GM19324 (cell line): ENCODE data around the gene ACSF2.
"Not testable (repeated sequence)": the region's sequence is repeated elsewhere in the genome, so short reads cannot be mapped to it uniquely, and the experiment has no call there.

Source experiments
- ATAC-seq: cut with Tn5 transposase; IDR thresholded peaks from one replicate; pipeline ENCODE4 v1.9.1; 2021; ENCODE audit warnings: mild to moderate bottlenecking, moderate library complexity; ENCODE audit not compliant: unreplicated experiment, low FRiP score

The ACSF2 gene

GRCh38 chr17:50425682-50426471, at the start of gene ACSF2:
ACSF2 (plus strand) TSS chr17:50426218; CDS start chr17:50426262, 44 bp downstream.
- ATAC-seq: peak; percentile 46

- ATAC-seq: no peak
Measured at GRCh38 chr17:50379351-50380132, 46.5 kb upstream of the ACSF2 start.

- no peak for ATAC-seq
Measured at GRCh38 chr17:50380369-50381259, 45.4 kb upstream of the ACSF2 start.

GRCh38 chr17:50381260-50381815, 44.7 kb upstream of the ACSF2 start:
- ATAC-seq: no peak

GRCh38 chr17:50381920-50382319, 44.1 kb upstream of the ACSF2 start:
- no peak for ATAC-seq

- no peak for ATAC-seq
Measured at GRCh38 chr17:50382931-50383330, 43.1 kb upstream of the ACSF2 start.

GRCh38 chr17:50386510-50386909, 39.5 kb upstream of the ACSF2 start:
- no peak for ATAC-seq

- no peak for ATAC-seq
Measured at GRCh38 chr17:50388728-50389127, 37.3 kb upstream of the ACSF2 start.

- no peak for ATAC-seq
Measured at GRCh38 chr17:50389534-50389933, 36.5 kb upstream of the ACSF2 start.

GRCh38 chr17:50392621-50393020, 33.4 kb upstream of the ACSF2 start:
- no peak for ATAC-seq

GRCh38 chr17:50393700-50394099, 32.3 kb upstream of the ACSF2 start:
- ATAC-seq: no peak

- no peak for ATAC-seq
Measured at GRCh38 chr17:50394711-50395110, 31.3 kb upstream of the ACSF2 start.

GRCh38 chr17:50396261-50397110, 29.5 kb upstream of the ACSF2 start:
- no peak for ATAC-seq

GRCh38 chr17:50397111-50397918, 28.7 kb upstream of the ACSF2 start, which contains the start of gene LRRC59:
LRRC59 (minus strand) TSS chr17:50397523; CDS start chr17:50397317, 206 bp downstream.
- ATAC-seq: peak; percentile 94

GRCh38 chr17:50397919-50398285, 28.1 kb upstream of the ACSF2 start:
- ATAC-seq: no peak

GRCh38 chr17:50398672-50399071, 27.3 kb upstream of the ACSF2 start:
- ATAC-seq: not testable (repeated sequence)

GRCh38 chr17:50399591-50399990, 26.4 kb upstream of the ACSF2 start:
- not testable (repeated sequence) for ATAC-seq

- ATAC-seq: not testable (repeated sequence)
Measured at GRCh38 chr17:50405351-50405750, 20.7 kb upstream of the ACSF2 start.

GRCh38 chr17:50406578-50406977, 19.4 kb upstream of the ACSF2 start:
- no peak for ATAC-seq
